GM06990 (cell line): ENCODE results near the gene JAG2.

Source experiments
- DNase-seq: peaks from one replicate; pipeline ENCODE4 v3.0.0-alpha.2; 2011; ENCODE audit not compliant: insufficient read length; ENCODE audit errors: extremely low read depth
- H3K27me3 ChIP-seq: replicated peaks from 2 replicates; pipeline ENCODE4 v1.6.0; 2011; ENCODE audit warnings: low read length; ENCODE audit not compliant: control insufficient read depth, insufficient read depth
- H3K36me3 ChIP-seq: 2 replicates; pipeline ENCODE4 v1.5.1; 2011; ENCODE audit warnings: low read length; ENCODE audit not compliant: control insufficient read depth, insufficient read depth
- H3K4me3 ChIP-seq: replicated peaks from 2 replicates; pipeline ENCODE4 v1.5.1; 2011; ENCODE audit warnings: low read depth, mild to moderate bottlenecking, control low read depth, low read length
- TF ChIP-seq, protein P1 (sequence below): IDR thresholded peaks from 2 replicates; pipeline ENCODE4 v1.5.1; 2011; ENCODE audit warnings: low read length, control low read depth, mild to moderate bottlenecking, inconsistent platforms; ENCODE audit not compliant: insufficient read depth, poor library complexity, severe bottlenecking

The JAG2 gene

GRCh38 chr14:105160776-105161175 is 7.8 kb downstream of the JAG2 start:
- DNase-seq, result no peak
- no peak overlapping the region for H3K4me3 ChIP-seq
- TF ChIP-seq, protein P1, sequence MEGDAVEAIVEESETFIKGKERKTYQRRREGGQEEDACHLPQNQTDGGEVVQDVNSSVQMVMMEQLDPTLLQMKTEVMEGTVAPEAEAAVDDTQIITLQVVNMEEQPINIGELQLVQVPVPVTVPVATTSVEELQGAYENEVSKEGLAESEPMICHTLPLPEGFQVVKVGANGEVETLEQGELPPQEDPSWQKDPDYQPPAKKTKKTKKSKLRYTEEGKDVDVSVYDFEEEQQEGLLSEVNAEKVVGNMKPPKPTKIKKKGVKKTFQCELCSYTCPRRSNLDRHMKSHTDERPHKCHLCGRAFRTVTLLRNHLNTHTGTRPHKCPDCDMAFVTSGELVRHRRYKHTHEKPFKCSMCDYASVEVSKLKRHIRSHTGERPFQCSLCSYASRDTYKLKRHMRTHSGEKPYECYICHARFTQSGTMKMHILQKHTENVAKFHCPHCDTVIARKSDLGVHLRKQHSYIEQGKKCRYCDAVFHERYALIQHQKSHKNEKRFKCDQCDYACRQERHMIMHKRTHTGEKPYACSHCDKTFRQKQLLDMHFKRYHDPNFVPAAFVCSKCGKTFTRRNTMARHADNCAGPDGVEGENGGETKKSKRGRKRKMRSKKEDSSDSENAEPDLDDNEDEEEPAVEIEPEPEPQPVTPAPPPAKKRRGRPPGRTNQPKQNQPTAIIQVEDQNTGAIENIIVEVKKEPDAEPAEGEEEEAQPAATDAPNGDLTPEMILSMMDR, result no peak
- H3K27me3 ChIP-seq, result no peaks in the 10 kb centered on the region
- no peaks in the 10 kb centered on the region for H3K36me3 ChIP-seq

DNA sequence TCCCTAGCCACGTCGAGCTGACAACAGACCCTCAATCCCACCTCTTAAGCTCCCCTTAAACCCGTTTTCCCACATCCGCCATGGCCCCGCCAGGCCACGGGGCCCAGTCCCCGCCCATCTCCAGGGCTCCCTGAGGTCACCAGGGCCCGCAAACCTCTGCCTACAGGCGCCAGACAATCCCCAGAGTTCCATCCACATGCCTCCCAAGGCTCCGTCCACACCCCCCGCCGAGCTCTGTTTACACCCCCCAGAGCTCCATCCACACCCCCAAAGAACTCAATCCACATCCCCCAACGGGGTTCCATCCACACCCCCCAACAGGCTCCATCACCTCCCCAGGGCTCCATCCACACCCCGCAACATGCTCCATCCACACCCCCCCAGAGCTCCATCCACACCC is 9.2 kb downstream of the JAG2 start:
- H3K27me3 ChIP-seq, result no peaks in the 10 kb centered on the region; the same call in 1 of the 2 replicates
- no peak for DNase-seq
- TF ChIP-seq, protein P1, result no peak
- H3K4me3 ChIP-seq, result no peak overlapping the region
- no peaks in the 10 kb centered on the region for H3K36me3 ChIP-seq

- Histone ChIP-seq H3K4me3 (no peak overlapping the region), H3K36me3 (no peaks in the 10 kb centered on the region), H3K27me3 (no peaks in the 10 kb centered on the region; the same call in 1 of the 2 replicates)
- no peak for DNase-seq
- TF ChIP-seq, protein P1, result no peak
Observed at GRCh38 chr14:105158794-105159193, 9.8 kb downstream of the JAG2 start.

DNA sequence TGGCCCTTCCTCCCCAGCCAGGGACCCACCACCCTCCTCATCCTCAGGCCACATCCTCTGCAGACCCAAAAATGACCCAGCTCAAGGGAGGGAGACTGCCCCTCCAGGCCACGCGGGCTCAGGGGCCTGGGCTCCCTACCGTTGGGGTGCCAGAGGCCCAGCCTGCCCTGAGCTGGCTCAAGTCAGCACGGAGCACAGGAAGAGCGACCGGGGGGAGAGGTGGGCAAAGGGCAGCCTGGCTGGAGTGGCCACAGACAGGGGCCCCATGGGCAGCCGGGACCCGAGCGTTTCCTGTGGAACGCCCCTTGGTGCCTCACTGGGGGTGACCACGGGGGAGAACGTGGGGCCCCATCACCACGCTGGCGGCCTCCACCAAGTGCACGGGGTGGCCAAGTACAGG is 10.7 kb downstream of the JAG2 start:
- H3K27me3 ChIP-seq, result no peaks in the 10 kb centered on the region; the same call in 1 of the 2 replicates
- TF ChIP-seq, protein P1, result no peak

DNA sequence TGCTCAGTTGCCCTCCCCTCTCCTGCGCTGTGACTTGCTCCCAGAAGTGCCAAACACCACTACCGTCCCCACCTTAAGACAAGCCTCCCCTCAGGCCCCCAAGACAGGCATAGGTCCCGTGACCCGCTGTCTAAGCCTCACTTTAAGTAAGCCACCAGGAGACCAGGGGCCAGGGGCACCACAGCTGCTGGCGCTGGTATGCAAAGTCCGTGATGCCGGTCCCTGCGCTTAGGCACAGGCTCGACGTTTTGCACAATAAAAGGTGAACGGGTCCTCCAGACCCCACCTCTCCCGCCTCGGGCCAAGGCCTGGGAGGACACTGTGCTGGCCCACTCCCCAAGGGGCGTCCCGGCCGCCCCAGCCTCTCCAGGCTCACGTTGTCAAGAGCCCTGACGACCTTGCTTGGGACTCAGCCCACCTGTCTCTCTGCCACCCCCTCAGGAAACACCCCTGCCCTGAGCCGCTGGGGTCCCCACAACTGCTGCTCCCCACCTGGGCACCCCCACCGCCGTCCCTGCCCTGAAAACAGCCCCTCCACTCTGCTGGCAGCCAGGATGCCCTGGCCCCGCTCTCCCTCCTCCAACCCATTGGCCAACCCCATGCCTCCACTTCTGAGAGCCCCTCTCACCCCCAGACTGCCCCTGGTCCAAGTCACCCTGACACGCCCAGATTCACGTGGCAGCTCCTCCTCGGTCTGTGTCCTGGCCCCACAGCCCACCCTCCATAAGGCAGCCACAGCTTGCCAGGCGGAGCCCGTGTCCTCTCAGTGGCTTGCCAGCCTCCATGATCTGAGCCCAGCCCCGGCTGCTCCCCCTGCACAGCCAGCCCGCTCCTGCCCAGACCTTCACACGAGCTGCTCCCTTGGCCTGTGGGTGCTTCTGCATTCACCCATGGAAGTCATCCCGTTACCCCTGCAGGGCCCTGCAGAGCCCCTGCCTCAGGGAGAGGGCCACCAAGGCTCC is 11.9 kb downstream of the JAG2 start:
- DNase-seq, result no peak
- TF ChIP-seq, protein P1, result no peak
- H3K27me3 ChIP-seq, result no peaks in the 10 kb centered on the region; the same call in 1 of the 2 replicates
- H3K36me3 ChIP-seq, result no peaks in the 10 kb centered on the region
- no peak overlapping the region for H3K4me3 ChIP-seq

More for the DNA sequence above, 10.7 kb downstream of the JAG2 start:
- H3K4me3 ChIP-seq, result no peak overlapping the region
- DNase-seq, result no peak
- H3K36me3 ChIP-seq, result no peaks in the 10 kb centered on the region
